HK-2 (cell line): Measurements from ENCODE around the gene ADGRA1.
A peak's percentile ranks its signal among the peaks of the same experiment; 100 is the strongest.
"Not testable (repeated sequence)": the region's sequence is repeated elsewhere in the genome, so short reads cannot be mapped to it uniquely, and the experiment has no call there.

Experiments used
- DNase-seq: peaks from one replicate; pipeline ENCODE4 v3.0.0-alpha.2; 2018; ENCODE audit not compliant: unreplicated experiment

ADGRA1 gene

GRCh38 chr10:133096616-133097269, 9.0 kb downstream of the ADGRA1 start:
- DNase-seq, result peak; percentile 20

- DNase-seq, result no peak
These were observed 9.7 kb downstream of the ADGRA1 start for GRCh38 chr10:133097418-133097817.

GRCh38 chr10:133097961-133098360, 10.2 kb downstream of the ADGRA1 start:
- no peak for DNase-seq

GRCh38 chr10:133098426-133099124, 10.9 kb downstream of the ADGRA1 start:
- DNase-seq, result no peak

- no peak for DNase-seq
These were observed 11.8 kb downstream of the ADGRA1 start for GRCh38 chr10:133099571-133099970.

- DNase-seq, result no peak
These were observed 12.5 kb downstream of the ADGRA1 start for GRCh38 chr10:133100186-133100585.

- DNase-seq, result peak; percentile 29
These were observed 13.1 kb downstream of the ADGRA1 start for GRCh38 chr10:133100706-133101415.

GRCh38 chr10:133101416-133101810, 13.7 kb downstream of the ADGRA1 start:
- DNase-seq, result no peak

- DNase-seq, result no peak
These were observed 14.8 kb downstream of the ADGRA1 start for GRCh38 chr10:133102415-133103095.

GRCh38 chr10:133103311-133103910, 15.7 kb downstream of the ADGRA1 start:
- DNase-seq, result no peak

- DNase-seq, result no peak
These were observed 16.6 kb downstream of the ADGRA1 start for GRCh38 chr10:133104068-133104962.

- no peak for DNase-seq
These were observed 17.4 kb downstream of the ADGRA1 start for GRCh38 chr10:133104963-133105640.

- DNase-seq, result no peak
These were observed 18.1 kb downstream of the ADGRA1 start for GRCh38 chr10:133105686-133106390.

- DNase-seq, result no peak
These were observed 18.8 kb downstream of the ADGRA1 start for GRCh38 chr10:133106516-133106915.

GRCh38 chr10:133107442-133107841, 19.7 kb downstream of the ADGRA1 start:
- no peak for DNase-seq

- no peak for DNase-seq
These were observed 22.0 kb downstream of the ADGRA1 start for GRCh38 chr10:133109711-133110110.

GRCh38 chr10:133110133-133110532, 22.4 kb downstream of the ADGRA1 start:
- DNase-seq, result no peak

GRCh38 chr10:133110609-133111275, 23.0 kb downstream of the ADGRA1 start:
- DNase-seq, result no peak

- DNase-seq, result not testable (repeated sequence)
These were observed 23.9 kb downstream of the ADGRA1 start for GRCh38 chr10:133111640-133112039.
